Parathyroid adenoma (tissue), 2 donors: ENCODE data around the gene SNPH.

Experiments used
- H2AFZ ChIP-seq: fragments of 300-600 bp; sonication (generic); one replicate; pipeline ENCODE4 v1.7.0; 2017; ENCODE audit warnings: antibody characterized with exemption, mild to moderate bottlenecking
- H3K27ac ChIP-seq: fragments of 300-600 bp; sonication (generic); one replicate; pipeline ENCODE4 v1.7.0; 2017
- H3K27me3 ChIP-seq: fragments of 300-600 bp; sonication (generic); one replicate; pipeline ENCODE4 v1.7.0; 2017; ENCODE audit warnings: low read length; ENCODE audit not compliant: control insufficient read depth, insufficient read depth
- H3K36me3 ChIP-seq: fragments of 300-600 bp; sonication (generic); one replicate; pipeline ENCODE4 v1.7.0; 2017; ENCODE audit warnings: low read length; ENCODE audit not compliant: control insufficient read depth, insufficient read depth
- H3K4me1 ChIP-seq: fragments of 300-600 bp; sonication (generic); one replicate; pipeline ENCODE4 v1.7.0; 2017; ENCODE audit warnings: control low read depth
- H3K4me2 ChIP-seq: fragments of 300-600 bp; sonication (generic); one replicate; pipeline ENCODE4 v1.7.0; 2017; ENCODE audit warnings: low read length
- H3K4me3 ChIP-seq: fragments of 300-600 bp; sonication (generic); one replicate; pipeline ENCODE4 v1.7.0; 2017; ENCODE audit warnings: low read depth, low read length
- H3K79me2 ChIP-seq: fragments of 300-600 bp; sonication (generic); one replicate; pipeline ENCODE4 v1.7.0; 2017; ENCODE audit warnings: control low read depth
- H3K9ac ChIP-seq: fragments of 300-600 bp; sonication (generic); one replicate; pipeline ENCODE4 v1.7.0; 2017; ENCODE audit warnings: mild to moderate bottlenecking
- H3K9me3 ChIP-seq: fragments of 300-600 bp; sonication (generic); one replicate; pipeline ENCODE4 v1.7.0; 2017; ENCODE audit warnings: low read length; ENCODE audit not compliant: control insufficient read depth
- TF ChIP-seq, protein P1 (sequence below): fragments of 300-600 bp; sonication (generic); IDR thresholded peaks from one replicate; pipeline ENCODE4 v1.7.0; 2017; ENCODE audit warnings: antibody characterized with exemption, mild to moderate bottlenecking
- donor health status: primary hyperparathyroidism.

Gene SNPH

DNA sequence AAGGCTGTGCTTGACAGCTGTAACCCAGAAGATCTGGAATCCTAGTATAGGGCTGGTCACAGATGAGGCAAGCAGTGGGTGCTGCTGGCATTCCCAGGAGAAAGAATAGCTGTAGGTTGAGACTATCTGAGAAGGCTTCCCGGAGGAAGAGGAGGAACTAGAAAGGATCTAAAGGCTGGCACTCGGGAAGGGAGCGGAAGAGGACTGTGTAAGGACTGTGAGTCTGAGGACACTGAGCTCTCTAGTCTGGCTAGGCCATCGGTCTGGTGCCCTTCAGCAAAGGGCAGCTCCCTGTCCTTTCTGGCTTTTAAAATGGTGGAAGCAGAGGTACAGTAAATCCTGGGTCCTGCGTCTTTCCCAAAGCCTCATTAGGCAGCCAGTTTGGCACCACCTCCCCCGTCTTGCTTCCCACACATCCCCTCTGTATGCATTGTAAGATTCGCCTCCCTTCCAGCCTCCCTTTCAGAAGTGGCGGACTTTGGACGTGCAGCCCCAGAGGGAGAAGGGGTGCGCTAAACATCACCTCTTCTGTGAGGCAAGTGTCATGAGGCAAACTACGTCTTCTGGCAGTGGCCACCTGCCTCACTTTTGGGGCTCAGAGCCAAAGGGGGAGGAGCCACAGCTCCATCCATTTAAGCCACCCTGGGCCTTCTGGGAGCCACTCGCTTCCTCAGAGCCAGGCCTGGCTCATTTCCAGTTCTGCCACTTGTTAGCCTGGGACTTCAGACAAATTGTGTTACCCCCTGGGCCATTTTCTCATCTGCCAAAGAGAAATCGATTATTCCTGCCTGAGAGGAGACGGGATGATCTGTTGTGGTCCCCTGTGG, 8.6 kb downstream of the SNPH start:
- H3K4me1 ChIP-seq, result peaks cover 7% of the 10 kb centered on the region
- H3K27ac ChIP-seq, result no peak overlapping the region
- H3K4me2 ChIP-seq, result no peak overlapping the region
- TF ChIP-seq, protein P1, sequence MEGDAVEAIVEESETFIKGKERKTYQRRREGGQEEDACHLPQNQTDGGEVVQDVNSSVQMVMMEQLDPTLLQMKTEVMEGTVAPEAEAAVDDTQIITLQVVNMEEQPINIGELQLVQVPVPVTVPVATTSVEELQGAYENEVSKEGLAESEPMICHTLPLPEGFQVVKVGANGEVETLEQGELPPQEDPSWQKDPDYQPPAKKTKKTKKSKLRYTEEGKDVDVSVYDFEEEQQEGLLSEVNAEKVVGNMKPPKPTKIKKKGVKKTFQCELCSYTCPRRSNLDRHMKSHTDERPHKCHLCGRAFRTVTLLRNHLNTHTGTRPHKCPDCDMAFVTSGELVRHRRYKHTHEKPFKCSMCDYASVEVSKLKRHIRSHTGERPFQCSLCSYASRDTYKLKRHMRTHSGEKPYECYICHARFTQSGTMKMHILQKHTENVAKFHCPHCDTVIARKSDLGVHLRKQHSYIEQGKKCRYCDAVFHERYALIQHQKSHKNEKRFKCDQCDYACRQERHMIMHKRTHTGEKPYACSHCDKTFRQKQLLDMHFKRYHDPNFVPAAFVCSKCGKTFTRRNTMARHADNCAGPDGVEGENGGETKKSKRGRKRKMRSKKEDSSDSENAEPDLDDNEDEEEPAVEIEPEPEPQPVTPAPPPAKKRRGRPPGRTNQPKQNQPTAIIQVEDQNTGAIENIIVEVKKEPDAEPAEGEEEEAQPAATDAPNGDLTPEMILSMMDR, result no peak
- H3K36me3 ChIP-seq, result no peaks in the 10 kb centered on the region
- H2AFZ ChIP-seq, result no peak overlapping the region
- H3K4me3 ChIP-seq, result no peak overlapping the region
- no peak overlapping the region for H3K9ac ChIP-seq
- no peaks in the 10 kb centered on the region for H3K27me3 ChIP-seq
- no peaks in the 10 kb centered on the region for H3K9me3 ChIP-seq
- H3K79me2 ChIP-seq, result peaks cover 11% of the 10 kb centered on the region

DNA sequence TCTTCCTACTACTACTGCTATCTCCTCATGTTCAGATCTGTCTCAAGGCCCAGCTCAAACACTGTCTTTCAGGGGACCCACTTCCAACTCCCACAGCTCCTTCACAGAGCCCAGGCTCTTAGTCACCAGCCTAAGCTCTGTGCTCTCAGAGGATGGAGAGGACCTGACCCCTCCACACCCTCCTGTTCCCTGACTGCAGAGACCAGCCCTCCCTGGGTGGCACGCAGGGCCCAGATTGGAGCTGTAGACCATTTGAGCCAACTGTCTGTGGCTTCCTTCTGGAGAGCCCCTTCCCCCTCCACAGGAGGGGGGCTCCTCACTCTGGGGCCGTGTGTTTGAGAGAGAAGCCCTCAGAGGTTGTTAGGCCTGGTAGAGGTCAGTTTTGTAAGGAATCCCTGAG, 9.8 kb downstream of the SNPH start:
- TF ChIP-seq, protein P1, result no peak
- Histone ChIP-seq H3K4me2 (no peak overlapping the region), H3K9ac (no peak overlapping the region), H3K4me1 (peaks cover 7% of the 10 kb centered on the region), H3K4me3 (no peak overlapping the region), H3K9me3 (no peaks in the 10 kb centered on the region), H3K27ac (no peak overlapping the region), H2AFZ (no peak overlapping the region), H3K36me3 (no peaks in the 10 kb centered on the region), H3K27me3 (no peaks in the 10 kb centered on the region), H3K79me2 (peaks cover 12% of the 10 kb centered on the region)

DNA sequence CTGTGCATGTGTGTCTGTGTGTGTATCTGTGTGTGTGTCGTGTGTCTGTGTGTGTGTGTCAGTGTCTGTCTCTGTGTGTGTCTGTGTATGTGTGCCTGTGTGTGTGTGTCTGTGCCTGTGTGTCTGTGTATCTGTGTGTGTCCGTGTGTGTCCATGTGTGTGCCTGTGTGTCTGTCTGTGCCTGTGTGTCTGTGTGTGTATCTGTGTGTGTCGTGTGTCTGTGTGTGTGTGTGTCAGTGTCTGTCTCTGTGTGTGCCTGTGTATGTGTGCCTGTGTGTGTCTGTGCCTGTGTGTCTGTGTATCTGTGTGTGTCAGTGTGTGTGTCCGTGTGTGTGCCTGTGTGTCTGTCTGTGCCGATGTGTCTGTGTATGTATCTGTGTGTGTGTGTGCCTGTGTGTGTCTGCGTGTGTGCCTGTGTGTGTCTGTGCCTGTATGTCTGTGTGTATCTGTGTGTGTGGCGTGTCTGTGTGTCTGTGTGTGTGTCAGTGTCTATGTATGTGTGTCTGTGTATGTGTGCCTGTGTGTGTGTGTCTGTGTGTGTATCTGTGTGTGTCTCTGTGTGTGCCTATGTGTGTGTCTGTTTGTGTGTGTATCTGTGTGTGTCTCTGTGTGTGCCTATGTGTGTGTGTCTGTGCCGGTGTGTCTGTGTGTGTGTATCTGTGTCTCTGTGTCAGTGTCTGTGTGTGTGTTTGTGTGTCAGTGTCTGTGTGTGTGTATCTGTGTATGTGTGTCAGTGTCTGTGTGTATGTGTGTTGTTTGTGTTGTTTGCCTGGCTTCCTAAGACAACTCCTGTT, 11.6 kb downstream of the SNPH start:
- H3K27me3 ChIP-seq, result no peaks in the 10 kb centered on the region

DNA sequence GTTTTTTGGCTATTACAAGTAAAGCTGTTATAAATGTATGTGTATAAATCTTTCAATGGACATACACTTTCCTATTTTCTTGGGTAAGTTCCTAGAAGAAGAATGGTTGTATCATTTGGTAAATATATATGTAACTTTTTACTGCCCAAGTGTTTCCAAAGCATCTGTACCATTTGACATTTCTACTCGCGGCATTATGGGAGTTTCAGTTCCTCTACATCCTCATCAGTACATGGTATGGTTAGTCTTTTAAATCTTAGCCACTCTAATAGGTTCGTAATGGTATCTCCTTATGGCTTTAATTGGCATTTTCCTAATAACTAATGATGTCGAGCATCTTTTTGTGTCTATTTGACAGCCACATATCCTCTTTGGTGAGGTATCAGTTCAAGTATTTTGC, 12.9 kb downstream of the SNPH start:
- H3K27ac ChIP-seq, result no peak overlapping the region
- H3K4me2 ChIP-seq, result no peak overlapping the region
- H3K36me3 ChIP-seq, result no peaks in the 10 kb centered on the region
- H3K79me2 ChIP-seq, result peaks cover 12% of the 10 kb centered on the region
- peaks cover 7% of the 10 kb centered on the region for H3K4me1 ChIP-seq
- H3K9ac ChIP-seq, result no peak overlapping the region
- no peaks in the 10 kb centered on the region for H3K27me3 ChIP-seq
- TF ChIP-seq, protein P1, result no peak
- H3K4me3 ChIP-seq, result no peak overlapping the region
- no peaks in the 10 kb centered on the region for H3K9me3 ChIP-seq
- no peak overlapping the region for H2AFZ ChIP-seq

More for the DNA sequence above, 11.6 kb downstream of the SNPH start:
- Histone ChIP-seq H3K4me3 (no peak overlapping the region), H3K4me1 (peaks cover 7% of the 10 kb centered on the region), H3K4me2 (no peak overlapping the region), H2AFZ (no peak overlapping the region), H3K9me3 (no peaks in the 10 kb centered on the region), H3K9ac (no peak overlapping the region), H3K79me2 (peaks cover 12% of the 10 kb centered on the region), H3K27ac (no peak overlapping the region), H3K36me3 (no peaks in the 10 kb centered on the region)
- TF ChIP-seq, protein P1, result no peak
